ENCODE data around the gene SLC35F1. TPM values are rescaled to one million over a fixed set of nuclear protein-coding genes. Genes with fewer than 3 reads are reported as not detected.

The SLC35F1 gene
- total RNA-seq, 1 donor from 2014 or later, result 4.5 TPM

GRCh38 chr6:117909638-117910037 lies 2.6 kb downstream of the SLC35F1 start:
- H3K9me3 Mint-ChIP-seq (ENCODE audit: low read depth), result no peaks in the 10 kb centered on the region
- H3K36me3 Mint-ChIP-seq (ENCODE audit: insufficient read depth), result no peaks in the 10 kb centered on the region
- H3K27me3 Mint-ChIP-seq, result peaks cover 31% of the 10 kb centered on the region
- DNase-seq (ENCODE audit: low spot score, unreplicated experiment), result no peak
- TF ChIP-seq CTCF (IDR thresholded peaks at IDR 0.05; ENCODE audit: unreplicated experiment), result no peak
- no peak overlapping the region for H3K4me3 Mint-ChIP-seq (ENCODE audit: low read depth)
- no peak overlapping the region for H3K27ac Mint-ChIP-seq
- peaks cover 10% of the 10 kb centered on the region for H3K4me1 Mint-ChIP-seq (ENCODE audit: low read depth)

- TF ChIP-seq CTCF (IDR thresholded peaks at IDR 0.05; ENCODE audit: unreplicated experiment), result no peak
- no peak for DNase-seq (ENCODE audit: low spot score, unreplicated experiment)
- Mint-ChIP-seq H3K9me3 (ENCODE audit: low read depth) (no peaks in the 10 kb centered on the region), H3K27me3 (peaks cover 22% of the 10 kb centered on the region), H3K36me3 (ENCODE audit: insufficient read depth) (no peaks in the 10 kb centered on the region), H3K27ac (no peak overlapping the region), H3K4me3 (ENCODE audit: low read depth) (no peak overlapping the region), H3K4me1 (ENCODE audit: low read depth) (peaks cover 10% of the 10 kb centered on the region)
These were observed 3.5 kb downstream of the SLC35F1 start for GRCh38 chr6:117910549-117910948.

- H3K4me1 Mint-ChIP-seq (ENCODE audit: low read depth), result peaks cover 7% of the 10 kb centered on the region
- H3K27me3 Mint-ChIP-seq, result peaks cover 19% of the 10 kb centered on the region
- H3K4me3 Mint-ChIP-seq (ENCODE audit: low read depth), result no peak overlapping the region
- DNase-seq (ENCODE audit: low spot score, unreplicated experiment), result no peak
- H3K36me3 Mint-ChIP-seq (ENCODE audit: insufficient read depth), result no peaks in the 10 kb centered on the region
- no peak for TF ChIP-seq CTCF (IDR thresholded peaks at IDR 0.05; ENCODE audit: unreplicated experiment)
- H3K27ac Mint-ChIP-seq, result no peak overlapping the region
- H3K9me3 Mint-ChIP-seq (ENCODE audit: low read depth), result no peaks in the 10 kb centered on the region
These were observed 4.1 kb downstream of the SLC35F1 start for GRCh38 chr6:117911150-117911549.

- Mint-ChIP-seq H3K27me3 (peaks cover 19% of the 10 kb centered on the region), H3K9me3 (ENCODE audit: low read depth) (no peaks in the 10 kb centered on the region), H3K27ac (no peak overlapping the region), H3K36me3 (ENCODE audit: insufficient read depth) (no peaks in the 10 kb centered on the region), H3K4me3 (ENCODE audit: low read depth) (no peak overlapping the region), H3K4me1 (ENCODE audit: low read depth) (peaks cover 4% of the 10 kb centered on the region)
- no peak for DNase-seq (ENCODE audit: low spot score, unreplicated experiment)
- TF ChIP-seq CTCF (IDR thresholded peaks at IDR 0.05; ENCODE audit: unreplicated experiment), result no peak
These were observed 4.6 kb downstream of the SLC35F1 start for GRCh38 chr6:117911660-117912059.

- no peaks in the 10 kb centered on the region for H3K9me3 Mint-ChIP-seq (ENCODE audit: low read depth)
- no peaks in the 10 kb centered on the region for H3K27me3 Mint-ChIP-seq
- no peak for DNase-seq (ENCODE audit: low spot score, unreplicated experiment)
- H3K36me3 Mint-ChIP-seq (ENCODE audit: insufficient read depth), result no peaks in the 10 kb centered on the region
- TF ChIP-seq CTCF (IDR thresholded peaks at IDR 0.05; ENCODE audit: unreplicated experiment), result no peak
- peaks cover 2% of the 10 kb centered on the region for H3K4me1 Mint-ChIP-seq (ENCODE audit: low read depth)
- no peak overlapping the region for H3K4me3 Mint-ChIP-seq (ENCODE audit: low read depth)
- no peak overlapping the region for H3K27ac Mint-ChIP-seq
These were observed 8.8 kb downstream of the SLC35F1 start for GRCh38 chr6:117915846-117916245.

Data from progenitor cell of endocrine pancreas (in vitro differentiated cells).